Amygdala (tissue), 56 donors: ENCODE data around the gene AGPAT3.

Experiments
- DNase-seq, 56 donors: peaks; one replicate each; lab custom pipeline; 2025; lab: John Stamatoyannopoulos, UW

Gene AGPAT3

GRCh38 chr21:43985690-43986251 is 120.7 kb downstream of the AGPAT3 start:
- DNase-seq, result no peak

DNA sequence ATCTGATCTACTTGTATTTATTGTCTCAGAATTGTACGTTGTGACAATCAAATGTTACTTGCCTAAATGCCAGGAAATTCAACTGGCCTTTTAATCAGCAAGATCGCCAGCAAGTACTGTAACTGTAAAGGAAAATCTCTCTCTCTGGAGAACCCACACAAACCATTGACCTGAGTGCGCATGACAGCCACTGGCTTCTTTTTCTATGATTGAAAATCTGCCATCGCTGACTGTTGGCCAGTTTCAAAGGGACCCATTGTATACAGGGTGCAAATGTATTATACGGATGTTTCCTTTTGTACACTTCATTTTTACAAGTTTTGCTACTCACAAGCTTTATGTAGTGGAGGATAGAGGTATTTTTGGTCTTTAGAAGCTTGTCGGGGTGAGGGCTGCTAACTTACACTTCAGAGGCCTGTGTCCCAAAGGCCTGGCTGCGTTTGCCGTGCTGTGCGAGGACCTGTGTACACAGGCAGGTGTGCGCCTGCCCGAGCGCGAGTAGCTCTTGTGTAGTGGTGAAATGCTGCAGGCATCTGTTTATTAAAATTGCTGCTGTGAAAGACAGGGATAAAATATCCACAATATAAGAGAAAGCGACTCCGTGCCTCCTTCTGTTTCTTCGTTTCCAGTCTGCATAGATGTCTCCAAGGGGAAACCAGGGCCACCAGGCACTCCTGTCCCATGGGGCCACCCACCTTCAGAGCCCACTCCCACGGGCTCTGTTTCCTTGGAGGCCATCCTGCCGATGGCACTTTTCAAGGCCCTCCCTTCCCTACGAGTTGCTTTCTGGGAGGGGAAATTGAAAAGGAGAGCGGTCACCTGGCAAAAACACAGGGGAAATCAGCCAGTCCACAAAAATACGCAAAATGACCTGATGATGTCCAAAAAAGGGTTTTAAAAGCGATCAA is 121.8 kb downstream of the AGPAT3 start:
- peak in 18 of 56 donors; percentile 24 to 79 (median 52) for DNase-seq

GRCh38 chr21:43987509-43987908 is 122.5 kb downstream of the AGPAT3 start:
- DNase-seq, result no peak

DNA sequence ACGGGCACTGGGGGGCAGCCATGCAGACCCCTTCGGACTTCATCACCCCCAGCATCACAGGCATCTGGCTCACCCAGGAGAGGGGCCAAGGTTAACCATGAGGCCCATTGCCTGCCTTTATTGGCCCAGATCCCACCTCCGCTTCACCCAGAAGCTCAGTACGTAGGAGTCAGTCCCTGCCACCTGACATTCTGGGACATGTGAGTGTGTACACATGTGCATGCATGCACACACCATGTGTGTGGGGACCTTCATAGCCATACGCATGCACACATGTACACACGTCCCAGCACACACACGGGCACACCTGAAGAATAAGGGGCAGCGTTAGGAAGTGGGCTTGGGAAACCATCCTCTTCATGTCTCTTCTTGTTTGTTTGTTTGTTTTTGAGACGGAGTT is 123.0 kb downstream of the AGPAT3 start:
- no peak for DNase-seq

DNA sequence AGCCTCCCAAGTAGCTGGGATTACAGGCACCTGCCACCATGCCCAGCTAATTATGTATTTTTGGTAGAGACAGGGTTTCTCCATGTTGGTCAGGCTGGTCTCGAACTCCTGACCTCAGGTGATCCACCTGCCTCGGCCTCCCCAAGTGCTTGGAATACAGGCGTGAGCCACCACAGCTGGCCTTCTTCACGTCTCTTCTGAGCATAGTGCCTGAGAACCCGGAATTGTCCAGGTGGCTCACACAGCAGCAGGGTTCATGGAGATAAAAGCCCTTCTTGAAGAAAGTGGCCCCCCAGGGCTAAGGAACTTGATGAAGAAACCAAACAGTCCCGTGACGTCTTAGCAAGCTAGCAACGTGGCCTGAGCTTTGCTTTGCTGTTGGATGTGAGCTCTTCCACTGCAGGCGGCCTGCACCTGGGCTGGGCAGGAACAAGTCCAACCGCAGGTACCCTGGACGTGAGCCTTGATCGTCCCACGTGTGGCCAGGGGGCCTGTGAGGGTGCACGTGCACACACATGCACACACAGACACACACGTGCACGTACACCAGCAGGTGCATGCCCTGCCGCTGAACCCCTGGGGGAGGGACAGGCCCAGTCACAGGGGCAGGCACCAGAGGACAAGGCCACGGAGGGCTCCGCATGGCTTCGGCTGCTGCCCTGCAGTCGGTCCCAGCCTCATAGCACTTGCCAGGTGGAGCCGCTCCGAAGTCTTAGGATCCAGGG is 123.6 kb downstream of the AGPAT3 start:
- no peak for DNase-seq

DNA sequence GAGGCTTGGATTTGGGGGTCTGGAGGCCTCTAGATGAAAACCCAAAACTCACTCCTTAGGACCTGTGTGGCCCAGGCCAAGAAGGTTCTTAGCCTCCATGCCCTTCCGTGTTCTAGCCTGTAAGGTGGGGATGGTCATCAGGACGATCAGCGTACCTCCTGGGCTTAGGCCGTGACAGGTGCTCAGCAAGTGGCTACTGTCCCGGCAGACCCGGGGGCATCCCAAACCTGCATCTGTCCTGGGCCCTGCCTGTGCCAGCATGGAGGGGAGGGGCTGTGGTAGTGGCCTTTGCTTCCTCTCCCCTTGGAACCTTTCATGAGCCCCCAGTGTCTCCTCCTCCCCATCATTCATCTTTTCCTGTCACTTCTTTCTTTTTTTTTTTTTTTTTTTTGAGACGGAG is 124.4 kb downstream of the AGPAT3 start:
- DNase-seq, result no peak

DNA sequence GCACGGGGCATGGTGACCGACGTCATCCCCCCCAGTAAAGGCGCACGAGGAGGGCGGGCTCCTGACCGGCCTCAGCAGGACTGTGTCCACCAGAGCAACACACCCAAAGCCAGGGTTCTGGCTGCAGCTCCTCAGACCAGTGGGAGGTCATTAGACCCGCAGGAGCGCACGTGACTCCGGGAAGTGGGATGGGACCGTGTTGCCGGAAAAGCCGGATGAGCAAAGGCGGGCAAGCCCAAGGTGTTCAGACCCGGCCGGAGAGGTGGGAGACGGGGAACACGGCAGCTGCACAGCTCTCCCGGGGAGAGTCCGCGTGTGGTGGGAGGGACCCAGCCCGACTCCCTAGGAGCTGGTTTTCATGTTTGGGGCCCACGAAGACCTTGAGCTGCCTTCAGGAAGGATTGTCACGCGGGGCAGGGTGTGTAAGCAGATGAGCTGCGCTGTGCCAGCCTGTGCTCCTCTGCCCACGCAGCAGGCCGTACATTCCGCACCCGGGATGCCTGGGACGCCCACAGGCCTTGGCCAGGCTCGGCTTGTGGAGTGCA is 126.5 kb downstream of the AGPAT3 start:
- no peak for DNase-seq

- no peak for DNase-seq
Observed at GRCh38 chr21:43992121-43992520, 127.1 kb downstream of the AGPAT3 start.

DNA sequence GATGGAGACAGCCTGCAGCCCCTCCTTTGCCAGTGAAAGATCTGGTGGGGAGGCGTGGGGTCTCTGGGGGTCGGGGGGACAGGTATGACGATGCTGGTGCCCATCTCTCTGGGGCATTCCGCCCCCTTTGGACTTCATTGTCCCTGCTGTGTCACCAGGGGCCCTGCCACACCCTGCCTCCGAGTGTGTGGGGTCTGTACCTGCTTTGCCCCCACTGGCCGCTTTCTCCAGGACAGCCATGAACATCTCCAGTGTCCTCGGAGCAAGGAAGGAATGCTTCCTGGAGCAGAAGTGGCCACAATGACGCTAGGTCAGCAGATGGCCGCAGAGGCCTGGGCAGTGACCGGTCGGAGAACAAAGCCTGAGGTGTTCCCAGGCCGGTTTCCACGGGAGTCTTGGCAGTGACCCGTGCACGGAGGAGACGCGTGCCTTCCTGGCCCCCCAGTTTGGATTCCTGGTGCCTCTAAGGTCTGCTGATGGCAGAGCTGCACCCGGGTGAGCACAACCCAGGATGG is 128.5 kb downstream of the AGPAT3 start:
- no peak for DNase-seq

DNA sequence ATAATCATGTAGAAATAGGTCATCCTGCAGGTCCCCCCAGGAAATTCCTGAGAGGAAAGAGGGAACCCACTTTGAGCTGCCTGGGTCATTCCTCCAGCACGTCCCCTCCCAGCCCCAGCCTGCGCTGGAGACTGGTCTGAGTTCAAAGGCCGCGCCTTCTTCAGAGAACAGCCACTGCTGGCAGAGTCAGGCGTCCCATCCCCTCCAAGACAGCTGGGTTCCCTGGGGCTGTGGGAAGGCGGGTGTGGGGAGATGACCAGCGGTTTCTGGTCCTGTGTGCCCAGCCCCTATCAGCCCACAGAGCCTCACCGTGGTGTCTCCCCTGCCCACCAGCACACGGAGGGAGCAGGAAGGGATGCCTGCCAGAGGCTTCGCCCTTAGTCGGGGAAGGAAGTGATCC is 129.1 kb downstream of the AGPAT3 start:
- DNase-seq, result no peak

DNA sequence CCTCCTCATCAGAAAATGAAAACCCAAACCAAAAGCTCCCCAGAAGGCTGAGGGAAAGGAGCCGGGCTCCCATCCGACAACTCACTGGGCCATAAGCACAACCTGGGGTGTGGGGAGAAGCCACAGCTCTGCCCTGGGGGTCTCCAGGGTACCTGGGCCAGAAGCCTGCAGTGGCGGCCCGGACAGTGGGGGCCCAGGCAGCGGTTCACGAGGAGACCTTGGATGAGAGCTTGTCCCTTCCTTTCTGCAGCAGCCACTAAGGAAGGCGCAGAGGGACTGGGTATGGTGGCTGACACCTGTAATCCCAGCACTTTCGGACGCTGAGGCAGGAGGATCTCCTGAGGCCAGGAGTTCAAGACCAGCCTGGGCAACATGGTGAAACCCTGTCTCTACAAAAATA is 129.6 kb downstream of the AGPAT3 start:
- DNase-seq, result no peak

DNA sequence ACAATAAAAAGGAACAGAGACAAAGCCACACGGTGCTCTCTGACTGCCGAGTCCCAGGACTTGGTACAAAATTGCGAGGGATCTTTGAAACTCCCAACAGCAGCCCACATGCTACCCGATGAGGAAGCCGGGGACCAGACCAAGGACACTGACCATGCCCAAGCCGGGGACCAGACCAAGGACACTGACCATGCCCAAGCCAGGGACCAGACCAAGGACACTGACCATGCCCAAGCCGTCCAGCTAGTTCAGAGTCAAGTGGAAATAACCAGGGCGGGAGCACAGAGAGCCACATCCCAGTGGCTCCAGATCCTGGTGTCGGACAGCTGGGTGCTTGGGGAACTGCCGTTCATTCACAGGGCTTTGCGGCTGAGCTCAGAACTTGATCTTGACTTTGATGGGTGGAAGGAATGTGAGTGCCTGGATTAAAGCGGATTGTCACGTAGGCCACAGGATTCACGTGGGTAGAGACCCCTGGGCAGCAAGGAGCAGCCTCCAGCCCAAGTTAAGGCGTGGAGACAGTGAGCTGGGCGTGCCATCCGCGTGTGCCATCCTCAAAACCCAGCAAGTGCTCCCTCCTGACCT is 130.6 kb downstream of the AGPAT3 start:
- no peak for DNase-seq

GRCh38 chr21:43997766-43998742 is 133.0 kb downstream of the AGPAT3 start:
- DNase-seq, result no peak

GRCh38 chr21:44000360-44000759 is 135.3 kb downstream of the AGPAT3 start:
- DNase-seq, result peak in 53 of 56 donors; percentile 23 to 92 (median 70)

- no peak for DNase-seq
Observed at GRCh38 chr21:44002511-44002910, 137.5 kb downstream of the AGPAT3 start.

DNA sequence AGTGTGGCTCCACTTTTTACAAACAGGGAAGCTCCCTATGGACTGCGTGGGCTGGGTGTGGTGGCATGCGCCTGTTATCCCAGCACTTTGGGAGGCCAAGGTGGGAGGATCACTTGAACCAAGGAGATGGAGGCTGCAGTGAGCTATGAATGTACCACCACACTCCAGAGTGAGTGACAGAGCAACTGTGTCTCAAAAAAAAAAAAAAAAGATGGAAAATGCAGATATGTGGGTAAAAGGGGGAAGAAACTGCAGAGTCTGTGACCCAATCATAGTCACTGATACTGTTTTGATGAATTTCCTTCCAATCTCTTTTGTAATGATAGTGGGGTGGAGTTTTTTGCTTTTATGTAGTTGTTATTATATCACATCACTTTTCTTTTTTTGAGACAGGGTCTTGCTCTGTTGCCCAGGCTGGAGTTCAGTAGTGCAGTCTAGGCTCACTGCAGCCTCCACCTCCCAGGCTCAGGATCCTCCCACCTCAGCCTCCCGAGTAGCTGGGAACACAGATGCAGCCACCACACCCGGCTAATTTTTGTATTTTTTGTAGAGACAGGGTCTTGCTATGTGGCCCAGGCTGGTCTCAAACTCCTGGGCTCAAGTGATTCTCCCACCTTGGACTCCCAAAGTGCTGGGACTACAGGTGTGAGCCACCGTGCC is 138.4 kb downstream of the AGPAT3 start:
- DNase-seq, result no peak

DNA sequence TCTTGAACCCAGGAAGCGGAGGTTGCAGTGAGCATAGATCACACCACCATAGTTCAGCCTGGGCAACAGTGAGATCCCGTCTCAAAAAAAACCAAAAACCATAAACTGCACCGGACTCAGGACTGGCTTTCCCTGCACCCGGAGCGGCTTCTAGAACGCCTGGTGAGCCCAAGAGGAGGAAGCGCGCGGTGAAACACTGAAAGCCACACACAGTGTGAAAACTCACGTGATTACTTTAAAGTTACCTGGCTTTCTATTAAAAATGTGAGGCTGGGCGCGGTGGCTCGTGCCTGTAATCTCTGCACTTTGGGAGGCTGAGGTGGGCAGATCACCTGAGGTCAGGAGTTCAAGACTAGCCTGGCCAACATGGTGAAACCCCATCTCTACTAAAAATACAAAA is 140.0 kb downstream of the AGPAT3 start:
- DNase-seq, result no peak

- DNase-seq, result no peak
Observed at GRCh38 chr21:44005593-44005992, 140.6 kb downstream of the AGPAT3 start.
